GM21737 (cell line): ENCODE results near the gene ZBTB39.
"Not testable (repeated sequence)": the region's sequence is repeated elsewhere in the genome, so short reads cannot be mapped to it uniquely, and the experiment has no call there.

Source experiments
- ATAC-seq: cut with Tn5 transposase; IDR thresholded peaks from one replicate; pipeline ENCODE4 v1.9.1; 2021; ENCODE audit warnings: mild to moderate bottlenecking, moderate library complexity; ENCODE audit not compliant: unreplicated experiment

The ZBTB39 gene

GRCh38 chr12:57001448-57001906 lies 4.9 kb downstream of the ZBTB39 start:
- no peak for ATAC-seq

- ATAC-seq, result no peak
These were observed 6.0 kb downstream of the ZBTB39 start for GRCh38 chr12:57000393-57000792.

GRCh38 chr12:56999456-56999855 lies 6.9 kb downstream of the ZBTB39 start:
- no peak for ATAC-seq

DNA sequence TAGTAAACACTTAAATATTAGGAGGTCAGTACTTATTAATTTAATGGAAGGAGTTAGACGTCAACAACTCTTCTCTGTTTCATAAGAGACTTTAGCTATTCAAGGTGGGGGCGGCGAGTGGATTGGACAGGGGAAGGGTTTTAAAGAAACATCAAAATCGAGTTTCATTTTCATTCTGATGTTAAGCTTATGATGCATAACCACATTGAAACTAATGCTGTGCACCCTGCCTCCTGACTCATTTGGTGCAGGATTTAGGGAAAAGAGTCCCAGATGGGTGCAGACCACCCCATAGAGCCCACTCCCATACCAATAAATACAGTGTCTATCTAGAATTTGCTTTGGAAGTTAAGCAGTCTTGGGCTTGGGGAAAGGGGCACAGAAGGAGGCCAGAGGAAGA lies 7.4 kb downstream of the ZBTB39 start:
- peak; percentile 63 for ATAC-seq

- ATAC-seq, result no peak
These were observed 8.0 kb downstream of the ZBTB39 start for GRCh38 chr12:56998316-56998715.

GRCh38 chr12:56996793-56997545 lies 9.4 kb downstream of the ZBTB39 start:
- no peak for ATAC-seq

DNA sequence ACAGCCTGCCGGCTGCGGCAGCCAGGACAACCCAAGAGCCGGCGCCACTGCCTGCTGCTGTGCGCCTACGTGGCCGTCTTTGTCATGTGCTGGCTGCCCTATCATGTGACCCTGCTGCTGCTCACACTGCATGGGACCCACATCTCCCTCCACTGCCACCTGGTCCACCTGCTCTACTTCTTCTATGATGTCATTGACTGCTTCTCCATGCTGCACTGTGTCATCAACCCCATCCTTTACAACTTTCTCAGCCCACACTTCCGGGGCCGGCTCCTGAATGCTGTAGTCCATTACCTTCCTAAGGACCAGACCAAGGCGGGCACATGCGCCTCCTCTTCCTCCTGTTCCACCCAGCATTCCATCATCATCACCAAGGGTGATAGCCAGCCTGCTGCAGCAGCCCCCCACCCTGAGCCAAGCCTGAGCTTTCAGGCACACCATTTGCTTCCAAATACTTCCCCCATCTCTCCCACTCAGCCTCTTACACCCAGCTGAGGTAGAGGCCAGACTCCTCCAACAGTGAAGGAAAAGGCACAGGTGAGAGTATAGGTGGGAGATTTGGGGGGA lies 10.3 kb downstream of the ZBTB39 start:
- ATAC-seq, result no peak

- ATAC-seq, result no peak
These were observed 11.0 kb downstream of the ZBTB39 start for GRCh38 chr12:56995201-56995929.

DNA sequence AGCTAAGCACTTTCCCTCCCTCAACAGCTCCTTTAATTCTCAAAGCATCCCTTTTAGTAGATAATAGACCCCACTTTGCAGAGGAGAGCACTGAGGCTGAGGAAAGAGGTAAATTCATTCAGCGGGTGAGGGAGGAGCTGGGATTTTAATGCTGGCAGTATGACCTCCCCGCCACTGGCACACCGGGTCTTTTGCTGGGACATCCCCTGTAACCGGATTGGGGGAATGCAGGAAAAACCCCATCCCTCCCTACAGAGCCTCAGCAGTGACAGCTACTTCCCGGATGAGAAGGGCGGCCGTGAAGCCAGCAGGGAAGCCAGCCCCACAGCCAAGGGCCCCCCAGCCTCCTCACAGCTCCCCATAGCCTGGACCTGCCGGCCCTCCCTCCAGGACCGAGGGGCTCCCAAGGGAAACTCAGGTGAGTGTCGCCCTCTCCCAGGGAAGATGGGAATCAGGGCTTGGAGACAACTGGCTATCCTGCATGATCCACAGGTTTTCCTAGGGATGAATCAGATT lies 12.1 kb downstream of the ZBTB39 start:
- no peak for ATAC-seq

DNA sequence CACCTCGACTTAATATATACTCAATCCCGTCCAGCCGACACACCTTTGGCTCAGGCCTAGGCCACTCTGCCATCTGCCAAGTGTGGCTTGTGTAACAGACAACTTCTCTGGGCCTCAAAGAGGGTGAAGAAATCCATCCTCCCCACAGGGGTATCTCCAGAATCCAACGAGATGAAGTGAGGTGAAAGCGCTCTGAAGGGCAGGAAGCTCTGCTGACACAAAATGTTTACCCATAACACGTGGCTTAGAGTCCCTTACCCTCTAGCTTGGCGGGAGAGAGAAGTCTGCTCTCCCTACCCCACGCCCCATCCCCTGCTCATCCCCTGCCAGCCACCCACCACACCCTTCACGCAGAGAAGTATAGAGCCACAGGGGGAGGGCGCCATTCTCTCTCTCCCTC lies 13.0 kb downstream of the ZBTB39 start:
- ATAC-seq, result no peak

- no peak for ATAC-seq
These were observed 14.8 kb downstream of the ZBTB39 start for GRCh38 chr12:56991319-56992246.

DNA sequence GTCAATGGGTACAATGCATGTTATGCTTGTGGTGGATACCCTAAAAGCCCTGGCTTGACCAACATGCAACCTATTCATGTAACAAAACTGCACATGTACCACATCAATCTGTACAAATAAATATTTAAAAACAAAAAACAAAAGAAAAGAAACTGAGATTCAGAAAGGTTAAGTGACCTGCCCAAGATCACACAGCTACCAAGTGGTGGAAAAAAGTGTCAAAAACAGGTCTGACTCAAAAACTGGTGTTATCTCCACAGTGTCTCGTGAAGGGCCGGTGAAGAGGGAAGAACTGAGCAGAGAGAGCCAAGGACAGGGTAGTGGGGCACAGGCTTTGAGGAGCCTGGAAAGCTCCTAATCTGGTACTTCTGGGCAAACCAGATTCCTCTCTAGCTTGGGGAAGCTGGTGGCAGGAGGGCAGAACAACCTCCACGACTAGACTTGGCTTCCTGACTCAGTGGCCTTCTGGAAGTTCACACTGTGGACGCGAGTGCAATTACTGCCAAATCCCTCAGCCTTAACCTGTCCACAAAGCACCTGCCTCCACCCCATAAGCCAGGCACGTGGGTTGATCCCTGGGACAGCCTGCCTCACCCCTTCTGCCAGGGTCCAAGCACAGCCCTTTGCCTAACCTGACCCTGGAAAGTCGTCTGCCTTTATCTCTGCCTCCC lies 15.6 kb downstream of the ZBTB39 start:
- no peak for ATAC-seq

- ATAC-seq, result no peak
These were observed 16.3 kb downstream of the ZBTB39 start for GRCh38 chr12:56989861-56990610.

- ATAC-seq, result no peak
These were observed 18.1 kb downstream of the ZBTB39 start for GRCh38 chr12:56988207-56988739.

- no peak for ATAC-seq
These were observed 18.7 kb downstream of the ZBTB39 start for GRCh38 chr12:56987551-56988053.

GRCh38 chr12:56987011-56987410 lies 19.3 kb downstream of the ZBTB39 start:
- ATAC-seq, result no peak

- not testable (repeated sequence) for ATAC-seq
These were observed 20.6 kb downstream of the ZBTB39 start for GRCh38 chr12:56985714-56986113.

DNA sequence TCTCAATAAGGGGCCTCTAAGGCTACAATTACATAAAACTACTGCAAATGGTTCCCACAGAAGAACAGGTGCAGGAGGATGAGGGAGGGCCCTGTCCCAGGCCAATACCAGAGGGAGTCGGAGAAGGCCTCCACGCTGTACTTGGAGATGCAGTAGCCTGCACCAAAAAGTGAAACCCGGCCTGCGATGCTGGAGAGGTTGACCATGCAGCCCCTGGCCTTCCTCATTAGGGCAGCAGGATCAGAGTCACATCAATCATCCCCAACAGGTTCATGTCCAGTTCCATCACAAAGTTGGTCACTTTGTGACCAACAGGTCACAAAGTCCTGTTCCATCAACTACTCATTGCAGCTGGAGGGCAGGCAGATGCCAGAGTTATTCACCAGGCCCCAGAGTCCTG lies 23.0 kb downstream of the ZBTB39 start:
- ATAC-seq, result no peak
